Stimulated activated CD4-positive, alpha-beta T cell treated with anti-CD3 and anti-CD28 coated beads, Interleukin-2, amount 100 ng/mL, for 24 hours (primary cell): ENCODE data around the gene TCIRG1.

Source experiments
- DNase-seq, 2 donors: peaks; one replicate each; pipeline ENCODE4 v3.0.0-alpha.2; 2020

Gene TCIRG1

DNA sequence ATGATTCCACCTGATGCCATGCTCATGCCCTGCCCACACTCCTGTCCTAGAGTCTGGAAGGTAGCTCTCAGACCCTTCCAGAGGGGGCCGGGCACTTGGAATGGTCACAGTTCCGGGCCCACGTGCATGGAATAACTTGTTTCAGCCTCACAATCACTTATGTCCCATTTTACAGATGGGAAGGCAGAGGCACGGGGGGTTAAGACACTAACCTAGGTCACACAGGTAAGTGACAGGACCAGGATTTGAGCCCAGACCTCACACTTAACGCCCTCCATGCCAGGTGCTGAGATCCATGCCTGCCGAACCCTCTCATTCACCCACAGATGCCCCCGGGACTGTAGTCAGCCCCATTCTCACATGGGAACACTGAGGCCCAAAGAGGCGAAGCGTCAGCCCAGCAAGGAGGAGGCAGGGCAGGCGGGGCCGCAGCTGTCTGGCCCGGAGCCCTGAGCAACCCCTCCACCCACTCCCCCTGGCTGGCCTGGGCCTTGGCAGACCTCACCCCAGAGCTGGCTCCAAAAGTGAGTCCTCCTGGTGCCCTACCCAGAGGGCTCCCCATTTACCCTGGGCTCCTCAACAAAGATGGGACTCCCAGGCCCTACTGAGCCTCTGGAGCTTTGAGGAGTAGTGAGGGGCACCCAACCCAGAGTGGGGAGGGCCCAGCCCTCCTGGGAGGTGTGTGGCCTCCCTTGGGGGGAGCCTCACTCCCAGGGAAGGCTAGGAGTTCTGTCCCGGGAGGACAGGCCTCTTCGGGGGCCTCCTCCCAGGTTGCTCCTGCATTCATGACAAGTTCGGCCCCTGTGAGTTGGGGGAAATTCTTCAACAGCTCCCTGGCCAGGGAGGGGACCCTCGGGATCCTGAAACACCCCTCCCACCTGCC is 31.1 kb upstream of the TCIRG1 start:
- DNase-seq = no peak

DNA sequence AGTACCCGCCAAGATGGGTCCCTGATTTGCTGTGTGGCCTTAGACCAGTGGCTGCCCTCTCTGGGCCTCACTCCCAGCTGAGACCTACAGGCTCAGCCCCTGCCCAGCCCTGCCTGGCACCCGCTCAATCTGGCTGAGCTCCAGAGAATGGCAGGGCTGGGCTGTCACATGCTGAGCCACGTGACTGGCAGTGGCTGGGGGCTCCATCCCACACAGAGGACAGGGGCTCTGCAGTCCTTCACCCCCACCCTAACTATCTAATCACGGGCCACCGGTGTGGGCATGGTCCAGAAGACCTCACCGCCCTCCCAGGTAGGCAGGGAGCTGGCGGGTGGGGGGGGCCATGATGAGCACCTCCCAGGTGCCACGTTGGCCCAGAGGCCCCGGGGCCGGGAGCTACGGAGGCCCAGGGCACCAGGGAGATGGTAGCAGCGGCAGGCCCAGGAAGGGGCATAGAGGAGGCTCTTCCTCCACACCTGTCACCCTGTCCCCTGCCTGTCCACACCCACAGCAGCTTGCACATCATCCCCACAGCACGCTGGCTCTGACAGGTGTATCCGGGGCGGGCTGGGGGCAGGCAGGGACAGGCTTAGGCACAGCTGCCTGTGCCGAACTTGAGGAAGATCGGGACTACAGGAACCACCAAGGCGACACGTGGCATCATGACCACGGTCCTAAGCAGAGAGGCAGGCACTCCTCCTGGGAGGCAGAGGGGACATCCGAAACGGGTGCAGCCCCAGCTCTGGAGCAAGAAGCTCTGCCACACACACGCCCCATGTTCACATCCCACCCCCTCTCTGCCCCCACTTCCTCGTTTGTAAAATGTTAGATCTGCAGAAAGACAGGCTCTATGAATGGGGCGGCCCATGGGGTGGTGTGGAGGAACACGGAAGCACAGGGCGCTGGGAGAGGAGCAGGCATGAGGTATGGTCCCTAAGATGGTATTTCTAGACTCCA is 30.2 kb upstream of the TCIRG1 start:
- no peak for DNase-seq

DNA sequence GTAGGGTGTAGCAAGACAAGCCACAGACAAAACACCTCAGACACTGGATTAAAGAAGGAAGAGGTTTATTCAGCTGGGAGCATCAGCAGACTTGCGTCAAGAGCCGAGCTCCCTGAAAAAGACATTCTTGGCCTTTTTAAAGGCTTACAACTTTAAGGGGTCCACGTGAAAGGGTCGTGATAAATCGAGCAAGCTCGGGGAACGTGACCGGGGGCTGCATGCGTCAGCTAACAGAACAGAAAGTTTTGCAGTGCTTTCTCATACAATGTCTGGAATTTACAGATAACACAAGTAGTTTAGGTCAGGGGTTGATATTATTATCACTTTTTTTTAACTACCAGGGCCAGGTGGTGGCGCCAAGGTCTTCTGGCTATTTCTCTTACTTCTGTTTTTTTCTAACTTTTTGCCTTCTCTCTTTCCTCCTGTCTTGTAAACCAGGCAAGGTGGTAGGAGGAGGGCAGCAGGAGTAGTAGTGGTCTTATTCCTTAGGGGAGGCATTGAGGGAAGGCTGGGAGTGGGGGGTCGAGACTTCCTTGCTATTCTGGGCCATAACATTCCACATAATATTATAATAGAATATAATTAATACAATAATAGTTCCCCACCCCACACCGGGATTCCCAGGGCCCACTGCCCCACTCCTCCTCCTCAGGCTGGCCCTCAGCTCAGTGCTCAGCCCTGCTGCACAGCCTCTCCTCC is 29.3 kb upstream of the TCIRG1 start:
- no peak for DNase-seq

- DNase-seq = no peak
Measured at GRCh38 chr11:68010090-68011041, 28.5 kb upstream of the TCIRG1 start, which contains the start of gene ALDH3B1. TSS of gene ALDH3B1 (plus strand) at chr11:68010327. CDS start at chr11:68015298, 4,971 bp downstream.

- DNase-seq = no peak
Measured at GRCh38 chr11:68011051-68011943, 27.5 kb upstream of the TCIRG1 start.

- DNase-seq = no peak
Measured at GRCh38 chr11:68012044-68012842, 26.6 kb upstream of the TCIRG1 start.

GRCh38 chr11:68012843-68013610 is 25.8 kb upstream of the TCIRG1 start:
- DNase-seq = no peak

DNA sequence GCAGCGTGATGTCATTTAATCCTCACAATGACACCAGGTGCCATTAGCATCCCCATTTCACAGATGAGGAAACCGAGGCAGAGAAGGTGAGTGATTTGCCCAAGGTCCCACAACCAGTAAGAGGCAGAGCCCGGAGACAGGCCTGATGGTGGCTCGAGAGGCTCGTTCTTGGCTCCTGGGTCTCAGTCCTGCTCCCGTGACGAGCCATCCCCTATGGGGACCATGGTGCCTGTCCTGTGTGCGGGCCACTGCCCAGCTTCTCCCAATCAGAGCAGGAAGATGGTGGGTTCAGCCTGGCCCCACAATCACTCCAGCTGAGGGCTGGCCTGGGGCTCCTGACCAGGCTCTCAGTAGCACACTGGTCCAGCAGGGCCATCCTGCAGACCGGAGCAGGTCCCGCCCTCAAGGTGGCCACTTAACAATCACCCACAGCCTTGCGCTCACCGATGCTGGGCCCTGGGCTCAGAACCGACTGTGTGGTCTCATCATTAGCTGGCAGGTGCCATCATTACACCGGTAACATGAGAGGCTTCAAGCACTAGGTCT is 25.1 kb upstream of the TCIRG1 start:
- DNase-seq = no peak

- no peak for DNase-seq
Measured at GRCh38 chr11:68014157-68014946, 24.5 kb upstream of the TCIRG1 start.

- DNase-seq = no peak
Measured at GRCh38 chr11:68014947-68015447, 23.8 kb upstream of the TCIRG1 start.

GRCh38 chr11:68015467-68015866 is 23.4 kb upstream of the TCIRG1 start:
- DNase-seq = no peak

GRCh38 chr11:68016161-68016903 is 22.5 kb upstream of the TCIRG1 start:
- no peak for DNase-seq

- no peak for DNase-seq
Measured at GRCh38 chr11:68016904-68017817, 21.7 kb upstream of the TCIRG1 start.

GRCh38 chr11:68017980-68018729 is 20.7 kb upstream of the TCIRG1 start:
- no peak for DNase-seq

GRCh38 chr11:68018730-68019190 is 20.1 kb upstream of the TCIRG1 start:
- DNase-seq = no peak
